H1 (cell line): ENCODE data around the gene UBE2G2. TPM values are rescaled to one million over a fixed set of nuclear protein-coding genes. Genes with fewer than 3 reads are reported as not detected.

Experiments used
- CTCF ChIA-PET: fragments of 300-600 bp; sonication (Branson Sonifier 250); formaldehyde crosslinking; loops from one replicate; lab custom pipeline; 2021; ENCODE audit not compliant: partially characterized antibody; lab: Charles Lee
- POLR2A ChIA-PET: fragments of 300-600 bp; sonication (Branson Sonifier 250); formaldehyde crosslinking; loops from one replicate; lab custom pipeline; 2021; ENCODE audit warnings: inconsistent platforms; ENCODE audit not compliant: partially characterized antibody; lab: Charles Lee
- DNase-seq, 2 experiments: peaks; one replicate each; pipeline versions ENCODE4 v3.0.0 to v3.0.0-alpha.2; 2010 to 2022; ENCODE audit warnings: low spot score in 2 of 2, low read depth in 1 of 2, mixed read lengths in 1 of 2
- FAIRE-seq: peaks from 2 replicates; lab custom pipeline; 2011; peaks lifted over from hg19 to GRCh38; lab: Jason Lieb, UNC
- H2AFZ ChIP-seq: 2 replicates; pipeline ENCODE4 v1.8.1; 2012; ENCODE audit warnings: low read length, inconsistent platforms
- H2AK5ac ChIP-seq: 2 replicates; pipeline ENCODE4 v1.6.1; 2013; ENCODE audit warnings: low read depth, low read length
- H2BK120ac ChIP-seq: replicated peaks from 2 replicates; pipeline ENCODE3; 2013; ENCODE audit warnings: low read depth, low read length, inconsistent platforms
- H2BK12ac ChIP-seq: 2 replicates; pipeline ENCODE4 v1.6.1; 2013; ENCODE audit warnings: low read depth, low read length
- H2BK15ac ChIP-seq: 2 replicates; pipeline ENCODE4 v1.6.1; 2013; ENCODE audit warnings: low read length
- H2BK20ac ChIP-seq: 2 replicates; pipeline ENCODE4 v1.6.1; 2013; ENCODE audit warnings: low read length
- H2BK5ac ChIP-seq: 2 replicates; pipeline ENCODE4 v1.6.1; 2013; ENCODE audit warnings: low read depth, low read length
- H3K14ac ChIP-seq: 2 replicates; pipeline ENCODE4 v1.6.1; 2013; ENCODE audit warnings: inconsistent platforms; ENCODE audit not compliant: insufficient read length
- H3K18ac ChIP-seq: 2 replicates; pipeline ENCODE4 v1.6.1; 2013; ENCODE audit warnings: low read length; ENCODE audit errors: extremely low read depth
- H3K23ac ChIP-seq: 2 replicates; pipeline ENCODE4 v1.6.1; 2013; ENCODE audit warnings: inconsistent platforms; ENCODE audit not compliant: insufficient read length
- H3K23me2 ChIP-seq: 2 replicates; pipeline ENCODE4 v1.6.1; 2013; ENCODE audit warnings: low read depth, low read length
- H3K27ac ChIP-seq: 2 replicates; pipeline ENCODE4 v1.6.1; 2011; ENCODE audit warnings: low read depth, low read length, inconsistent platforms
- H3K27me3 ChIP-seq, 4 experiments: replicated peaks in 1 of 4; 1 replicate in 1 of 4; 2 replicates in 3 of 4; pipeline versions ENCODE4 v1.6.1 to v1.8.1; 2011 to 2013; ENCODE audit warnings: low read length in 3 of 4, mild to moderate bottlenecking in 3 of 4, inconsistent platforms in 2 of 4, mixed read lengths in 2 of 4, moderate library complexity in 1 of 4; ENCODE audit not compliant: control insufficient read depth in 3 of 4, insufficient read depth in 3 of 4; ENCODE audit errors: extremely low read depth in 1 of 4
- H3K36me3 ChIP-seq, 4 experiments: 2 replicates each; pipeline versions ENCODE4 v1.6.1 to v1.8.1; 2011 to 2013; ENCODE audit warnings: mild to moderate bottlenecking in 4 of 4, low read length in 3 of 4, moderate library complexity in 2 of 4, control low read depth in 1 of 4, inconsistent platforms in 1 of 4; ENCODE audit not compliant: insufficient read depth in 4 of 4, control insufficient read depth in 2 of 4
- H3K4ac ChIP-seq: replicated peaks from 2 replicates; pipeline ENCODE3; 2013; ENCODE audit warnings: low read length, low read depth, mixed read lengths, inconsistent platforms; ENCODE audit not compliant: insufficient read length
- H3K4me1 ChIP-seq, 4 experiments: replicated peaks in 1 of 4; 1 replicate in 1 of 4; 2 replicates in 3 of 4; pipeline versions ENCODE4 v1.6.1 to v1.8.1; 2011 to 2013; ENCODE audit warnings: low read length in 3 of 4, inconsistent platforms in 2 of 4, mixed read lengths in 1 of 4; ENCODE audit not compliant: insufficient read depth in 4 of 4, control insufficient read depth in 3 of 4
- H3K4me2 ChIP-seq, 2 experiments: 2 replicates each; pipeline versions ENCODE4 v1.6.1 to v1.8.1; 2011 to 2013; ENCODE audit warnings: low read depth in 2 of 2, low read length in 2 of 2, control low read depth in 1 of 2, inconsistent platforms in 1 of 2, mild to moderate bottlenecking in 1 of 2; ENCODE audit not compliant: insufficient read depth in 1 of 2
- H3K4me3 ChIP-seq, 4 experiments: fragments of 200-600, 300-600 bp in 1 of 4; sonication (generic), shearing (Covaris generic), sonication (Bioruptor Twin) in 1 of 4; 2 replicates each; pipeline versions ENCODE4 v1.5.1 to v1.8.1; 2011 to 2016; ENCODE audit warnings: low read length in 4 of 4, low read depth in 3 of 4, control low read depth in 2 of 4, inconsistent platforms in 2 of 4, mild to moderate bottlenecking in 2 of 4, mixed read lengths in 1 of 4, moderate library complexity in 1 of 4; ENCODE audit not compliant: insufficient read depth in 2 of 4; ENCODE audit errors: extremely low read depth in 1 of 4
- H3K56ac ChIP-seq: replicated peaks from 2 replicates; pipeline ENCODE3; 2013; ENCODE audit warnings: low read depth, mild to moderate bottlenecking, mixed read lengths, low read length, inconsistent platforms; ENCODE audit not compliant: insufficient read length
- H3K79me1 ChIP-seq: 2 replicates; pipeline ENCODE4 v1.6.1; 2013; ENCODE audit warnings: low read depth, low read length, control low read depth
- H3K79me2 ChIP-seq, 2 experiments: 2 replicates each; pipeline versions ENCODE4 v1.6.1 to v1.8.1; 2012 to 2013; ENCODE audit warnings: low read length in 2 of 2, mild to moderate bottlenecking in 2 of 2, inconsistent platforms in 1 of 2; ENCODE audit not compliant: insufficient read depth in 2 of 2, control insufficient read depth in 1 of 2
- H3K9ac ChIP-seq, 4 experiments: replicated peaks in 1 of 4; 1 replicate in 1 of 4; 2 replicates in 3 of 4; pipeline versions ENCODE4 v1.6.1 to v1.8.1; 2011 to 2013; ENCODE audit warnings: low read depth in 3 of 4, low read length in 3 of 4, control low read depth in 2 of 4, mild to moderate bottlenecking in 2 of 4, moderate library complexity in 2 of 4, inconsistent platforms in 1 of 4; ENCODE audit errors: extremely low read depth in 1 of 4
- H3K9me3 ChIP-seq, 2 experiments: 2 replicates each; pipeline versions ENCODE4 v1.6.1 to v1.8.1; 2012 to 2013; ENCODE audit warnings: mild to moderate bottlenecking in 2 of 2, moderate library complexity in 2 of 2, control low read depth in 1 of 2, inconsistent platforms in 1 of 2, low read depth in 1 of 2, low read length in 1 of 2, mixed read lengths in 1 of 2; ENCODE audit not compliant: insufficient read depth in 2 of 2
- H4K20me1 ChIP-seq, 2 experiments: replicated peaks in 1 of 2; 2 replicates each; pipeline versions ENCODE3 to v1.8.1; 2011 to 2013; ENCODE audit warnings: inconsistent platforms in 2 of 2, low read length in 2 of 2, mild to moderate bottlenecking in 1 of 2; ENCODE audit not compliant: insufficient read depth in 2 of 2, control insufficient read depth in 1 of 2
- H4K5ac ChIP-seq: 2 replicates; pipeline ENCODE4 v1.6.1; 2013; ENCODE audit warnings: low read length, low read depth, mixed read lengths, inconsistent platforms; ENCODE audit not compliant: insufficient read length
- H4K8ac ChIP-seq: 2 replicates; pipeline ENCODE4 v1.8.0; 2013; ENCODE audit warnings: mild to moderate bottlenecking, moderate library complexity, low read length, inconsistent platforms; ENCODE audit not compliant: insufficient read depth; ENCODE audit errors: extremely low read depth
- H4K91ac ChIP-seq: replicated peaks from 2 replicates; pipeline ENCODE3; 2013; ENCODE audit warnings: low read length, mixed read lengths, inconsistent platforms; ENCODE audit not compliant: insufficient read length
- CHD2 ChIP-seq: IDR thresholded peaks from 2 replicates; pipeline ENCODE4 v1.6.1; 2012; ENCODE audit warnings: low read length, improper control_type of control experiment
- RBBP5 ChIP-seq: IDR thresholded peaks from 2 replicates; pipeline ENCODE4 v1.7.1; 2012; ENCODE audit warnings: low read depth, mild to moderate bottlenecking, inconsistent platforms, low read length, moderate library complexity, borderline replicate concordance
- SIRT6 ChIP-seq: IDR thresholded peaks from one replicate; pipeline ENCODE4 v1.7.1; 2012; ENCODE audit warnings: low read length, inconsistent platforms
- SP1 ChIP-seq: IDR thresholded peaks from 2 replicates; pipeline ENCODE4 v1.6.1; 2011; ENCODE audit warnings: low read depth, low read length
- TBP ChIP-seq: IDR thresholded peaks from 2 replicates; pipeline ENCODE4 v1.6.1; 2011; ENCODE audit warnings: low read depth, low read length, improper control_type of control experiment
- TEAD4 ChIP-seq: IDR thresholded peaks from 2 replicates; pipeline ENCODE4 v1.6.1; 2012; ENCODE audit warnings: low read depth, low read length, inconsistent platforms, mixed read lengths
- WGBS, 2 experiments: shearing (Covaris generic) in 1 of 2; methylation state at CpG; one replicate each; pipeline versions ENCODE4 v1.1.6 to v1.1.7; 2013 to 2015; ENCODE audit warnings: low lambda C conversion rate in 2 of 2, mixed read lengths in 2 of 2, inconsistent platforms in 1 of 2, low coverage in 1 of 2, missing lambda C conversion rate in 1 of 2; ENCODE audit not compliant: insufficient replicate concordance in 2 of 2, insufficient coverage in 1 of 2, insufficient read length in 1 of 2; ENCODE audit errors: extremely low coverage in 1 of 2, missing lambda C conversion rate in 1 of 2; 5-methylcytosine and 5-hydroxymethylcytosine counted together
- polyA plus RNA-seq, 7 experiments: library from polyadenylated mRNA; depleted of rRNA in 3 of 7; stranded (reverse) in 5 of 7; unstranded in 2 of 7; fragments of >200 nt in 5 of 7; fragments of 200-250 nt in 2 of 7; gene quantifications; 1 replicate in 5 of 7; 2 replicates in 1 of 7; 4 replicates in 1 of 7; pipeline versions ENCODE4 v1.2.1 to v1.2.3, GENCODE V29; 2011 to 2013; ENCODE audit warnings: missing spikeins in 2 of 7, mixed read lengths in 2 of 7
- total RNA-seq: library from RNA; stranded (reverse); fragmentation: NEBNext Ultra II Directional; extraction: Animal tissue kit (Norgen Biotek cat#: 25700); gene quantifications from 2 replicates; pipeline ENCODE4 v1.2.1, GENCODE V29; 2021
- TF ChIP-seq, protein P1 (sequence below): IDR thresholded peaks from 2 replicates; pipeline ENCODE4 v1.6.1; 2012; ENCODE audit warnings: low read length, inconsistent platforms

Gene UBE2G2
- total and polyA plus RNA-seq, 2 of the 8 experiments (the other 6 are each of a cell fraction or from before 2014, with no cell fraction given), result 96.3 to 101 TPM

DNA sequence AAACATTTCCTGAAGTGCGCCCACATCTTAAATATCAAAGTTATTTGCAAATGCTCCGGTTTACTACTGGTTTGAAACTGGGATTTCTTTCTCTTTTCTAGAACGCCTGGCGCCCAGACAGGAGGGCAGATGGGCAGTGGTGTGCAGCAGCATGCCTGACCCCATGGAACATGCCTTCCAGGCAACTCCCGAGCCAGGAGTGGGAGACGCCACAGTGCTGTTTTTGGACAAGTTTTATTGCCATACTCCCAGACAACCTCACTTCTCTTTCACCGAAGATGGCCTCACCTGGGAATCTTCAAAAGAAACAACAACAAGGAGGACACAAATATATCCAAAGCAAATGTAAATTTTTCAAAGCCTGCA, 21.5 kb downstream of the UBE2G2 start:
- no peaks in the 10 kb centered on the region for H3K4me1 ChIP-seq
- H2BK5ac ChIP-seq, result no peak overlapping the region
- no peak overlapping the region for H3K9ac ChIP-seq
- POLR2A ChIA-PET, result interaction anchor here (1.9 kb wide), 1 partner anchor 21 kb away, joined by 5 read pairs; the partner anchor contains the start of gene UBE2G2
- H3K27me3 ChIP-seq, result no peaks in the 10 kb centered on the region
- H2BK120ac ChIP-seq, result no peak overlapping the region
- H3K18ac ChIP-seq, result no peak overlapping the region
- no peak overlapping the region for H2AK5ac ChIP-seq
- H3K4ac ChIP-seq, result no peak overlapping the region
- CTCF ChIA-PET, result interaction anchor here (1.0 to 1.8 kb wide), 2 partner anchors 14 to 200 kb away, joined by 3 to 14 read pairs; partner anchors contain the start of gene KRTAP10-5
- no peak overlapping the region for H2AFZ ChIP-seq
- peaks cover 0 to 70% of the 10 kb centered on the region in 2 experiments for H3K79me2 ChIP-seq
- no peak overlapping the region for H4K8ac ChIP-seq
- H3K36me3 ChIP-seq, result peaks cover 3 to 33% (median 13%) of the 10 kb centered on the region in 4 experiments; a peak in 5 of 8 replicates
- no peak overlapping the region for H3K27ac ChIP-seq
- H3K23ac ChIP-seq, result no peak overlapping the region
- no peak overlapping the region for H2BK20ac ChIP-seq
- H3K4me2 ChIP-seq, result no peak overlapping the region
- H4K91ac ChIP-seq, result no peak overlapping the region
- no peak overlapping the region for H3K14ac ChIP-seq
- H2BK15ac ChIP-seq, result no peak overlapping the region
- peaks cover 0 to 4% of the 10 kb centered on the region in 2 experiments; a peak in 1 of 4 replicates for H3K9me3 ChIP-seq
- no peaks in the 10 kb centered on the region for H3K23me2 ChIP-seq
- TF ChIP-seq, protein P1, sequence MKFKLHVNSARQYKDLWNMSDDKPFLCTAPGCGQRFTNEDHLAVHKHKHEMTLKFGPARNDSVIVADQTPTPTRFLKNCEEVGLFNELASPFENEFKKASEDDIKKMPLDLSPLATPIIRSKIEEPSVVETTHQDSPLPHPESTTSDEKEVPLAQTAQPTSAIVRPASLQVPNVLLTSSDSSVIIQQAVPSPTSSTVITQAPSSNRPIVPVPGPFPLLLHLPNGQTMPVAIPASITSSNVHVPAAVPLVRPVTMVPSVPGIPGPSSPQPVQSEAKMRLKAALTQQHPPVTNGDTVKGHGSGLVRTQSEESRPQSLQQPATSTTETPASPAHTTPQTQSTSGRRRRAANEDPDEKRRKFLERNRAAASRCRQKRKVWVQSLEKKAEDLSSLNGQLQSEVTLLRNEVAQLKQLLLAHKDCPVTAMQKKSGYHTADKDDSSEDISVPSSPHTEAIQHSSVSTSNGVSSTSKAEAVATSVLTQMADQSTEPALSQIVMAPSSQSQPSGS, result no peak
- TF ChIP-seq CHD2 (no peak), TEAD4 (no peak), RBBP5 (no peak), SIRT6 (no peak), SP1 (no peak), TBP (no peak)
- H4K5ac ChIP-seq, result no peak overlapping the region
- FAIRE-seq (no peak), DNase-seq (no peak)
- peaks cover 0 to 6% of the 10 kb centered on the region in 2 experiments for H4K20me1 ChIP-seq
- WGBS, 2 experiments, result 93% methylated on average over 7 of the region's 7 CpGs; no CpG with 5 or more reads in 1 of the 2 experiments
- H3K56ac ChIP-seq, result no peak overlapping the region
- peaks cover 6% of the 10 kb centered on the region for H3K79me1 ChIP-seq
- no peak overlapping the region for H2BK12ac ChIP-seq
- no peak overlapping the region for H3K4me3 ChIP-seq
